Trophoblast cell (in vitro differentiated cells and primary cell): ENCODE results near the gene CD7.
A peak's percentile ranks its signal among the peaks of the same experiment; 100 is the strongest.

Experiments
- DNase-seq, 2 donors: peaks; one replicate each; pipeline ENCODE4 v3.0.0-alpha.2; 2016
- H2AFZ ChIP-seq: 2 replicates; pipeline ENCODE4 v1.6.1; 2013; ENCODE audit warnings: low read length, moderate library complexity, mild to moderate bottlenecking; ENCODE audit not compliant: insufficient read depth, poor library complexity
- H2AK5ac ChIP-seq: 2 replicates; pipeline ENCODE4 v1.6.1; 2013; ENCODE audit warnings: mild to moderate bottlenecking, low read length
- H2BK120ac ChIP-seq: 2 replicates; pipeline ENCODE4 v1.6.1; 2013; ENCODE audit warnings: low read length, mild to moderate bottlenecking, moderate library complexity; ENCODE audit not compliant: insufficient read depth, poor library complexity
- H2BK12ac ChIP-seq: 2 replicates; pipeline ENCODE4 v1.6.1; 2013; ENCODE audit warnings: mild to moderate bottlenecking, low read length, moderate library complexity
- H2BK5ac ChIP-seq: 2 replicates; pipeline ENCODE4 v1.6.1; 2013; ENCODE audit warnings: low read length, low read depth, moderate library complexity, mild to moderate bottlenecking; ENCODE audit not compliant: poor library complexity
- H3K14ac ChIP-seq: 2 replicates; pipeline ENCODE4 v1.6.1; 2013; ENCODE audit warnings: mild to moderate bottlenecking, low read length
- H3K18ac ChIP-seq: 2 replicates; pipeline ENCODE4 v1.6.1; 2013; ENCODE audit warnings: mild to moderate bottlenecking, low read length
- H3K23ac ChIP-seq: 2 replicates; pipeline ENCODE4 v1.6.1; 2013; ENCODE audit warnings: low read length
- H3K27ac ChIP-seq: 2 replicates; pipeline ENCODE4 v1.5.1; 2013; ENCODE audit warnings: low read depth, mild to moderate bottlenecking, inconsistent platforms, low read length, moderate library complexity
- H3K27me3 ChIP-seq: 2 replicates; pipeline ENCODE4 v1.6.1; 2013; ENCODE audit warnings: inconsistent platforms, mild to moderate bottlenecking, low read length, moderate library complexity; ENCODE audit not compliant: insufficient read depth
- H3K36me3 ChIP-seq, 2 experiments: 1 replicate in 1 of 2; 2 replicates in 1 of 2; pipeline ENCODE4 v1.6.1; 2013; ENCODE audit warnings: low read length in 2 of 2, mild to moderate bottlenecking in 2 of 2, moderate library complexity in 1 of 2; ENCODE audit not compliant: insufficient read depth in 2 of 2, control insufficient read depth in 1 of 2
- H3K4ac ChIP-seq: 2 replicates; pipeline ENCODE4 v1.6.1; 2013; ENCODE audit warnings: low read depth, mild to moderate bottlenecking, low read length, moderate library complexity
- H3K4me1 ChIP-seq, 2 experiments: 1 replicate in 1 of 2; 2 replicates in 1 of 2; pipeline ENCODE4 v1.6.1; 2013; ENCODE audit warnings: low read length in 2 of 2, mild to moderate bottlenecking in 2 of 2, moderate library complexity in 1 of 2; ENCODE audit not compliant: insufficient read depth in 2 of 2, control insufficient read depth in 1 of 2
- H3K4me2 ChIP-seq: 2 replicates; pipeline ENCODE4 v1.6.1; 2013; ENCODE audit warnings: inconsistent platforms, mild to moderate bottlenecking, low read length, moderate library complexity
- H3K4me3 ChIP-seq: 2 replicates; pipeline ENCODE4 v1.5.1; 2013; ENCODE audit warnings: mild to moderate bottlenecking, low read depth, low read length, inconsistent platforms
- H3K79me1 ChIP-seq: one replicate; pipeline ENCODE4 v1.6.1; 2013; ENCODE audit warnings: low read length
- H3K79me2 ChIP-seq: 2 replicates; pipeline ENCODE4 v1.6.1; 2013; ENCODE audit warnings: low read length, mild to moderate bottlenecking; ENCODE audit not compliant: control insufficient read depth, insufficient read depth, poor library complexity
- H3K9ac ChIP-seq: 2 replicates; pipeline ENCODE4 v1.6.1; 2013; ENCODE audit warnings: mild to moderate bottlenecking, low read length
- H3K9me3 ChIP-seq: 2 replicates; pipeline ENCODE4 v1.6.1; 2013; ENCODE audit warnings: low read depth, mild to moderate bottlenecking, control low read depth, inconsistent platforms, low read length; ENCODE audit not compliant: insufficient read depth
- H4K12ac ChIP-seq: 2 replicates; pipeline ENCODE4 v1.6.1; 2013; ENCODE audit warnings: low read depth, mild to moderate bottlenecking, low read length, moderate library complexity
- H4K8ac ChIP-seq: 2 replicates; pipeline ENCODE4 v1.6.1; 2013; ENCODE audit warnings: low read depth, mild to moderate bottlenecking, low read length, moderate library complexity
- H4K91ac ChIP-seq: one replicate; pipeline ENCODE4 v1.6.1; 2013; ENCODE audit warnings: low read depth, mild to moderate bottlenecking, low read length, moderate library complexity
- WGBS: extraction: QIAGEN DNeasy Blood & Tissue Kit; methylation state at CpG from one replicate; pipeline ENCODE4 v1.1.7; 2013; ENCODE audit warnings: missing lambda C conversion rate; ENCODE audit not compliant: insufficient read length, insufficient coverage; ENCODE audit errors: extremely low coverage; 5-methylcytosine and 5-hydroxymethylcytosine counted together

The CD7 gene

DNA sequence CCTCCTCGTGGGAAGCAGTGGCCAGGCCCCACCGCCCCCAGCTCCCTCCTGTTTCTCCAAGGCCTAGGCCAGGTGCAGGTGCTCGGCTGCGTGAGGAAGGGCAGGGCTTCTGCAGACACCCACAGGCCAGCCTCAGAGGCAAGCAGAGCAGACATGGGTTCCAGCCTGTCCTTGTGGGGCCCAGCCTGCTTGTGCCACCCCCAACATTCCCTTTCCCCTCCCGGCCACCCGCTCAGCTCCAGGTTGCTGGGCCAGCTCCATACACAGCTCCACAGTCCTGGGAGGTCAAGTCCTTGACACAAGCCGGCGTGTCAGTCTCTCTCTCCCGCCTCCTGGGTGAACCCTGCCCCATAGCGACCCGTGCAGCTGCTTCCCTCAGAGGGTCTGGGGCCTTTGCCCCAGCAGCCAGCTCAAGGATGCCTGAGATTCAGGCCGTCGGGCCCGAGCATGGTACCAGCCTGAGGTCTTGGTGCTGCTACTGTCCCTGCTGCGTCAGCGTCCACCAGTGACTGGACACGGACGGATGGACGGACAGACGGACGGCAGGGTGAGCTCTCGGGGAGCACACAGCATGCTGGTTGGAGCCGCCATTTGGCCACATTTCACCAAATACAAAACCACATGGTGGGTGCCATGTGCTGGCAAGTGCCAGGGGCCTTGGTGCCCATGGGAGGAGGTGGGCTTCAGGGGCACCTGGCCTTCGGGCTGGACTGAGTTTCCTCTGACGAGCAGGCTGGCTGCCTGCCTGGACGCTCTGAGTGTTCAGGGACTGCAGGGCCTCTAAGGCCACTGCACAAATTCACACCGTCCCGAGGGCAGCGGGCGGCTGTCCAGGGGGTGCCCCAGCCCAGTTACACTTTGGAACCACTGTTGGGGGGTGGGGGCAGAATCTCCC lies 8.1 kb upstream of the CD7 start:
- H3K18ac ChIP-seq: no peak overlapping the region
- H4K91ac ChIP-seq: no peak overlapping the region
- H3K14ac ChIP-seq: no peak overlapping the region
- no peak overlapping the region for H4K12ac ChIP-seq
- peaks cover 3% of the 10 kb centered on the region for H3K9me3 ChIP-seq
- H3K27me3 ChIP-seq: peaks cover 2% of the 10 kb centered on the region
- H3K4ac ChIP-seq: no peak overlapping the region
- no peak overlapping the region for H3K9ac ChIP-seq
- no peaks in the 10 kb centered on the region for H3K79me1 ChIP-seq
- H4K8ac ChIP-seq: no peak overlapping the region
- no peak overlapping the region for H2AK5ac ChIP-seq
- DNase-seq: no peak
- H3K4me1 ChIP-seq: no peaks in the 10 kb centered on the region
- WGBS: no CpG with 5 or more reads among the region's 30 CpGs
- H2BK12ac ChIP-seq: no peak overlapping the region
- no peaks in the 10 kb centered on the region for H3K36me3 ChIP-seq
- no peak overlapping the region for H3K23ac ChIP-seq
- H3K4me3 ChIP-seq: no peak overlapping the region
- H3K4me2 ChIP-seq: no peak overlapping the region
- no peak overlapping the region for H3K27ac ChIP-seq
- H2BK5ac ChIP-seq: no peak overlapping the region
- H2BK120ac ChIP-seq: no peak overlapping the region
- no peak overlapping the region for H2AFZ ChIP-seq
- no peaks in the 10 kb centered on the region for H3K79me2 ChIP-seq

DNA sequence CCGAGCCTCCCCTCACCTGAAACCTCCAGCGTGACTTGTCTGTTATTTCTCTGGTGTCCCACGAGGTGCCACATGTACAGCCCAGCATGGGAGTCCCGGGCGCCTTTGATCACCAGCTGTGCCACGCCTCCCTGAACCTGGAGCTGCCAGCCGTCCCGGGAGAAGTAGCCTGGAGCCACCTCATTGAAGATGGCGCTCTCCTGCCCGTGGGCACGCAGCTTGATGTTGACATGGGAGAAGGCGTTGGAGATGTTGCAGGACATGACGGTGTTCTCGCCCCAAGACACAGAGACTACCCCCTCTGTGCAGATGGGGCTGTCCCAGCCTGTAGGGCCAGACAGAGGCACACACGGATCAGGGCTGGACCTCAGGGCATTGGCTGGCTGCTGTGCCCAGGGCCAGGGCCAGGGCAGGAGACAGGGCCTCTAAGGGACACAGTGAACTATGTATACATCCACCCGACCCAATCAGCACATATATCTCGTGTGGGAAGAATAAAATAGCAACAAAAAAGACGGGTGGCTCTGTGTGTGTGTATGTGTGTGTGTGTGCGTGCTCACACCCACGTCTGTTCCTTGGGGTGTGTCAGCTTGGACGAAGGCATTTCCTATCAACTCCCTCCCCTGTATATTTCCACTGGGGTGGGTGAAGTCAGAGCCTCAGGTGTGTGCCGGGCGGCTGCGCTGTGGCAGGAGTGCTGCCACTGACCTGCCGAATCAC lies 7.3 kb upstream of the CD7 start:
- Histone ChIP-seq H3K23ac (no peak overlapping the region), H3K27me3 (peaks cover 2% of the 10 kb centered on the region), H3K9me3 (peaks cover 3% of the 10 kb centered on the region), H2AFZ (no peak overlapping the region), H3K14ac (no peak overlapping the region), H3K79me1 (no peaks in the 10 kb centered on the region), H3K4ac (no peak overlapping the region), H3K79me2 (no peaks in the 10 kb centered on the region), H4K91ac (no peak overlapping the region), H3K18ac (no peak overlapping the region), H3K9ac (no peak overlapping the region), H2AK5ac (no peak overlapping the region), H4K8ac (no peak overlapping the region), H3K4me2 (no peak overlapping the region), H3K36me3 (no peaks in the 10 kb centered on the region), H3K4me1 (no peaks in the 10 kb centered on the region), H2BK5ac (no peak overlapping the region), H3K27ac (no peak overlapping the region), H2BK12ac (no peak overlapping the region), H4K12ac (no peak overlapping the region), H2BK120ac (no peak overlapping the region), H3K4me3 (peak overlapping the region; percentile 12)
- DNase-seq: no peak
- no CpG with 5 or more reads among the region's 25 CpGs for WGBS

DNA sequence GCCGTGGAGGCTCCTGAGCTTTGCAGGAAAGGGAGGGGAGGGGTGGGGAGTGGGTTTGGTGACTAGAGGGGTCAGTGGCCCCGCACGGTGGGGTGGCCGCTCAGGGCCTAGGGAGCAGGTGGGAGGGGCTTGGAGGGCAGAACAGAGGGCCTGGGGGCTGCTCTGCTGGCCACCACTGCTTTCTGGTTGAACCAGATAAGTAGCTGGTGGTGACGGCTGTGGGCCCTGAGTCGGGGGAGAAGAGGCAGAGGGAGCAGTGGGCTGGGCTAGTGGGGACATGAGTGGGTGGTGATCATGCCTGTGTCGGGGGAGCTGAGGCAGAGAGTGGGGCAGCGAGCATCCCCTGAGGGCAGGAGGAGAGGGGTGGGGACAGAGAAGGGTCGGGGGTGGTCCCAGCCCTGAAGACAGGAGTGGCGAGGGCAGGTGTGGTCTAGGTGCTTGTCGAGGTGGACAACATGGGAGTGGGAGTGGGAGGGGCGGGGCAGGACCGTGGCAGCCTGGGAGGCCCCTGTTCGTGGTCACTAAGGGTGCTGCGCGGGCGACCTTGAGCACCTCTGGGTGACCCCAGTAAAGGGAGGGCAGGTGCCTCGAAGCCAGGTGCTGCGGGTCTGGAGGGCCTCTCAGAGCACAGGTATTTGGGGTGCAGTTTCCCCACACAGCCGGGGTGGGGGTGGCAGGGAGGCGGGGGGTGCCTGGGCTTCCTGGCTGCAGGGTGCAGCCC lies 6.3 kb upstream of the CD7 start:
- no peak overlapping the region for H3K9ac ChIP-seq
- H3K23ac ChIP-seq: no peak overlapping the region
- no peaks in the 10 kb centered on the region for H3K27me3 ChIP-seq
- peaks cover 13% of the 10 kb centered on the region for H3K9me3 ChIP-seq
- no peak for DNase-seq
- no peak overlapping the region for H4K91ac ChIP-seq
- no peaks in the 10 kb centered on the region for H3K79me2 ChIP-seq
- H2BK5ac ChIP-seq: no peak overlapping the region
- H3K4ac ChIP-seq: no peak overlapping the region
- H4K12ac ChIP-seq: no peak overlapping the region
- no peak overlapping the region for H2AFZ ChIP-seq
- H3K4me3 ChIP-seq: no peak overlapping the region
- no peaks in the 10 kb centered on the region for H3K36me3 ChIP-seq
- H3K4me1 ChIP-seq: no peaks in the 10 kb centered on the region
- WGBS: no CpG with 5 or more reads among the region's 21 CpGs
- H3K4me2 ChIP-seq: no peak overlapping the region
- H3K18ac ChIP-seq: no peak overlapping the region
- H4K8ac ChIP-seq: no peak overlapping the region
- H3K79me1 ChIP-seq: no peaks in the 10 kb centered on the region
- no peak overlapping the region for H3K14ac ChIP-seq
- H2BK120ac ChIP-seq: no peak overlapping the region
- H3K27ac ChIP-seq: no peak overlapping the region
- no peak overlapping the region for H2AK5ac ChIP-seq
- no peak overlapping the region for H2BK12ac ChIP-seq

DNA sequence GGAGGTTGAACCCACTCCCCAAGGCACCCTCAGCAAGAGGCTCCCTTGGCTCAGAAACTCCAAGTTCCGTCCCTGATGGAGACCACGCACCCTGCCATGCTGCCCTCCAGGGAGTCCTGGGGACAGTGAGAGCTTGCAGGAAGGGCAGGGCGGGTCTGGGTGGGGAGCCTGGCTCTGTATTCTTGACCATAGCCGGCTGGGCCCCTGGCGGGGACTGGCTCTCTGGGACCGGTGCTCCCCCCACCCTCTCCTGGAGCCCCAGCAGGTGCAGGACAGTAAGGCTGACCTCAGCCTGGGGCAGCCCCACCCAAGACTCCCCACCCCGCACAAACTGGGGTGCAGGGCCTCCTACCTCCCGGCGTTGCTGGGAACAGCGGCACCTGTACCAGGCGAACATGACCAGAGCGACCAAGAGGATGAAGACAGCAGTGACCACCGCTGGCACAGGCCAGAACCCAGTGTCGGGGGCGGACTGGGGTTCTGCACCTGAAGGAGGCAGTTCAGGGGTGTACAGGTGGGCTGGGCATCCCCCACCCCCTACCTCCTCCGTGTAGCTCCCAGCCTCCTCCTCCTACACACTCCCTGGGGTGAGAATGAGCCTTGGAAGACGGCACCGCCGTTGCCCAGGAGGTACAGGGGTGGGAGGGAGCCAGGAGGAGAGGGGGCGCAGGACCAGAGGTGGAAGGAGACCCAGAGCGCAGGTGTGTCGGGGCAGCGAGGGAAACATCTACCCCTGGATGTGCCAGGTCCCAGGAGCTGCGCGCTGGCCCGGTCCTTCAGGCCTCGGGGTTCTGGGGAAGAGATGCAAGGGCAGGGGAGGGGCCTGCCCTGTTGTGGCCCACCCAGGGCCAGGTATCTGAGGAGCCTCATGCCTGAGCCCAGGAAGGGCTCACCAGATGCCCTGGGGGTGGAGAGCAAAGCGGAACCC lies 5.4 kb upstream of the CD7 start:
- no peak overlapping the region for H2AK5ac ChIP-seq
- no peak overlapping the region for H3K18ac ChIP-seq
- H3K9me3 ChIP-seq: peaks cover 19% of the 10 kb centered on the region
- no peak overlapping the region for H3K14ac ChIP-seq
- no peaks in the 10 kb centered on the region for H3K79me1 ChIP-seq
- no peak overlapping the region for H3K23ac ChIP-seq
- no peak overlapping the region for H3K9ac ChIP-seq
- H3K4me3 ChIP-seq: no peak overlapping the region
- WGBS: no CpG with 5 or more reads among the region's 28 CpGs
- H3K79me2 ChIP-seq: no peaks in the 10 kb centered on the region
- H3K27me3 ChIP-seq: no peaks in the 10 kb centered on the region
- H4K91ac ChIP-seq: no peak overlapping the region
- no peak for DNase-seq
- no peak overlapping the region for H3K27ac ChIP-seq
- H3K4ac ChIP-seq: no peak overlapping the region
- H3K4me2 ChIP-seq: no peak overlapping the region
- H4K12ac ChIP-seq: no peak overlapping the region
- H2BK5ac ChIP-seq: no peak overlapping the region
- H2BK12ac ChIP-seq: no peak overlapping the region
- H4K8ac ChIP-seq: no peak overlapping the region
- H2BK120ac ChIP-seq: no peak overlapping the region
- H2AFZ ChIP-seq: no peak overlapping the region
- no peaks in the 10 kb centered on the region for H3K4me1 ChIP-seq
- H3K36me3 ChIP-seq: no peaks in the 10 kb centered on the region
